ENCODE results near the gene JADE2.
"Not testable (repeated sequence)": the region's sequence is repeated elsewhere in the genome, so short reads cannot be mapped to it uniquely, and the experiment has no call there.

The JADE2 gene

DNA sequence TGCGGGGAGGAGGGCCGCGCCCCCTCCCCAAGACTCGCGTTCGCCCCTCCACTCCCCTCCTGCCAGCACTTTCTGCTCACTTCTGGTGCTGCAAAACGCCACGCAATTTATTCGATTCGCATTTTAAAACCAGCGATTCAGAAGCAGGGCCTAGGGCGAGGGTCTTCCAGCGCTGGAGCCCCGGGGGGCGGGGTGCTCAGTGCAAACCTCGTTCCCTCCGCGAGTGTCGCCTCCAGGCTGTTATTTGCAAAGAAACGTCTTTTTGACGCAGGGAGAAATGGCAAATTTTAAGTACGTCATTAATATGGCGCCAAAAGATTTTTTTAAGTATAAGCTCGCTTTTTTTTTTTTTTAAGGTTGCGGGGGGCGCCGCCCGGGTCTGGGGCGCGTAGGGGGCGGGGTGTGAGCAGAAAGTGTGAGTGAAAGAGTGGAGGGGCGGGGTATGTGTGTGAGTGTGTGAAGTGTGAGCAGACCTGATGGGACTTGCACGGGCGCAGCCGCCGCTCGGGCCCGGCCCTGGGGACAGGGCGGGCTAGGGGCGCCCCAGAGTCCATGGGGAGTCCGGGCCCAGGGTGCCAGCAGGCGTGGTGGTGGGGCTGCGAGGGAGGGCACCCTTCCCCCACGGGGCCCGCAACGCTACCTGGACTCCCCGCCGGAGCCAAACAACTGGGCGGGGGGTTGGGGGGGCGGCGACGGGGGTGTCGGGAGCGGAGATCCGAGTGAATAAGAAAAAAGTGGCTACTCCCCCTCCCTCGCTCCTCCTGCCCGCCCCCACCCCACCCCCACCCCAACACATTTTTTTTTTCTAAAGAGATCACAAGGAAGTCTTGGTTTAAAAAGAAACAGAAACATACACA lies at the start of gene JADE2:
JADE2 (plus strand) TSS at position 845 of the 857 bp plus-strand sequence. CDS start 10,188 bp downstream, outside the sequence.
- CTCF ChIA-PET = interaction anchor here (0.6 to 2.1 kb wide), 6 partner anchors 59 to 114 kb away, joined by 3 to 7 read pairs (median 4); partner anchors contain the start of gene CDKN2AIPNL
- Mint-ChIP-seq H3K36me3 (peaks cover 2% of the 10 kb centered on the region), H3K4me3 (peak within 1 kb of the TSS; percentile 93), H3K27ac (peak within 1 kb of the TSS; percentile 96), H3K27me3 (peaks cover 37% of the 10 kb centered on the region), H3K9me3 (no peaks in the 10 kb centered on the region), H3K4me1 (peaks cover 27% of the 10 kb centered on the region)
- DNase-seq = peak; percentile 84

DNA sequence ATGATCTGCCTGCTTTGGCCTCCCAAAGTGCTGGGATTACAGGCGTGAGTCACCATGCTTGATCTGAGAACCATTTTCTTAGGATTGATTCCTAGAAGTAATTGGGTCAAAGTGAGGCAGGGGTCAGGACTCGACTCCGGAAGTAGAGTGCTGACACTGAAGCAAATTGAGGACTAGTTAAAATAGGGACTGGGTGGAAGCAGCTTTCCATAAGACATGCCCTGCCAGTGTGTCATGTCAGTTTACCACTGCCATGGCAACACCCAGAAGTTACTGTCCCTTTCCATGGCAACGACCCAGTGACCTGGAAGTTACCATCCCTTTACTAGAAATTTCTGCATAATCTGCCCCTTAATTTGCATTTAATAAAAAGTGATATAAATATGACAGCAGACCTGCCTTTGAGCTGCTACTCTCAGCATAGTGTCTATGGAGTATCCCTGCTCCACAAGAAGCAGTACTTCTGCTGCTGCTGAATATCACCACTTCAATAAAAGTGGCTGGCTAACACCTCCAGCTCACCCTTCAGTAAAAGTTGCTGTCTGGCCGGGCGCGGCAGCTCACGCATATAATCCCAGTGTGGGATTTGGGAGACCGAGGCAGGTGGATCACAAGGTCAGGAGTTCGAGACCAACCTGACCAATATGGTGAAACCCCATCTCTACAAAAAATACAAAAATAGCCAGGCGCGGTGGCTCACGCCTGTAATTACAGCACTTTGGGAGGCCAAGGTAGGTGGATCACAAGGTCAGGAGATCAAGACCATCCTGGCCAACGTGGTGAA lies 47.8 kb upstream of the JADE2 start:
- H3K36me3 Mint-ChIP-seq = no peaks in the 10 kb centered on the region
- H3K9me3 Mint-ChIP-seq = peaks cover 2% of the 10 kb centered on the region
- DNase-seq = no peak
- H3K27me3 Mint-ChIP-seq = peaks cover 4% of the 10 kb centered on the region
- CTCF ChIA-PET = no interaction called here
- H3K4me1 Mint-ChIP-seq = no peaks in the 10 kb centered on the region
- H3K27ac Mint-ChIP-seq = no peak overlapping the region
- H3K4me3 Mint-ChIP-seq = no peak overlapping the region

DNA sequence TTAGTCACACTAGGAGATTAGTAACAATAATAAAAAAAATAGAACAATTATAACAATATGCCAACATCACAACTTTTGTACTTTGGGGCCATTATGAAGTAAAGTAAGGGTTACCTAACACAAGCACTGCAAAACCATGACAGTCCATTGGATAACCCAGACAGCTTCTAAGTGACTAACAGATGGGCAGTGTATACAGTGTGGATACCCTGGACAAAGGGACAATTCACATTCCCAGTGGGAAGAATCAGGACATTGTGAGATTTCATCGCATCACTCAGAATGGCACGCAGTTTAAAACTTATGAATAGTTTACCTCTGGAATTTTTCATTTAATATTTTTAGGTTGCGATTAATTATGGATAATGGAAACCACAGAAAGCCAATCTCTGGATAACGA lies 45.6 kb upstream of the JADE2 start:
- Mint-ChIP-seq H3K36me3 (no peaks in the 10 kb centered on the region), H3K27me3 (peaks cover 4% of the 10 kb centered on the region), H3K27ac (no peak overlapping the region), H3K4me1 (no peaks in the 10 kb centered on the region), H3K4me3 (no peak overlapping the region), H3K9me3 (no peaks in the 10 kb centered on the region)
- CTCF ChIA-PET = no interaction called here
- DNase-seq = no peak

DNA sequence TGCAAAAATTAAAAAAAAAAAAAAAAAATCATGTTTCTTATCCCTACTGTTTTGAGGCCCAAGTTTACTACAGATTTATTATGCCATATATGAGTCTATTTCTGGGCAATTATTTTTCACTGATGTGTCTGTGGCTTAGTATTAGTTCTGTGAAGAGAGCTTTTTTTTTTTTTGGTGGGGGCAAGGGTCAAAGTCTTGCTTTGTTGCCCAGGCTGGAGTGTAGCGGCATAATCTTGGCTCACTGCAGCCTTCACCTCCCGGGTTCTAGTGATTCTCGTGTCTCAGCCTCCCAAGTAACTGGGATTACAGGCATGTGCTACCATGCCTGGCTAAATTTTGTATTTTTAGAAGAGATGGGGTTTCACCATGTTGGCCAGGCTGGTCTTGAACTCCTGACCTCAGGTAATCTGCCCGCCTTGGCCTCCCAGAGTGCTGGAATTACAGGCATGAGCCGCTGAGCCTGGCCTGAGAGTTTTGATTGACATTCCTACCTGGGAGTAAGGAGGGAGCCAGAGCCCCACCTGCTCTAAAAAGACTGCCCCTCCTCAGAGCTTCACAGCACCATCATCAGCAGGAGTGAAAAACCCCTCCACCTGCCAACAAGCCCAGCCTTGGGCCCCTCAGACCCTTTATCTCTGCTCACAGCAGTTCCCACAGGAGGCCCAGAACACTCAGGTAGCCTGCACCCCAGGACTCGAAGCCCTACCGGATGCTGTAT lies 36.1 kb upstream of the JADE2 start:
- Mint-ChIP-seq H3K9me3 (no peaks in the 10 kb centered on the region), H3K4me3 (no peak overlapping the region), H3K27ac (no peak overlapping the region), H3K36me3 (no peaks in the 10 kb centered on the region), H3K27me3 (no peaks in the 10 kb centered on the region), H3K4me1 (peaks cover 2% of the 10 kb centered on the region)
- CTCF ChIA-PET = no interaction called here
- DNase-seq = no peak

GRCh38 chr5:134490255-134490924 lies 35.1 kb upstream of the JADE2 start:
- no peak overlapping the region for H3K27ac Mint-ChIP-seq
- H3K36me3 Mint-ChIP-seq = no peaks in the 10 kb centered on the region
- H3K27me3 Mint-ChIP-seq = no peaks in the 10 kb centered on the region
- no peak overlapping the region for H3K4me3 Mint-ChIP-seq
- no peaks in the 10 kb centered on the region for H3K9me3 Mint-ChIP-seq
- CTCF ChIA-PET = no interaction called here
- H3K4me1 Mint-ChIP-seq = peaks cover 2% of the 10 kb centered on the region
- DNase-seq = no peak

- no peak overlapping the region for H3K4me3 Mint-ChIP-seq
- no peak overlapping the region for H3K27ac Mint-ChIP-seq
- CTCF ChIA-PET = no interaction called here
- H3K27me3 Mint-ChIP-seq = no peaks in the 10 kb centered on the region
- no peaks in the 10 kb centered on the region for H3K9me3 Mint-ChIP-seq
- no peak for DNase-seq
- H3K4me1 Mint-ChIP-seq = peaks cover 2% of the 10 kb centered on the region
- no peaks in the 10 kb centered on the region for H3K36me3 Mint-ChIP-seq
These were observed 34.6 kb upstream of the JADE2 start for GRCh38 chr5:134490925-134491271.

DNA sequence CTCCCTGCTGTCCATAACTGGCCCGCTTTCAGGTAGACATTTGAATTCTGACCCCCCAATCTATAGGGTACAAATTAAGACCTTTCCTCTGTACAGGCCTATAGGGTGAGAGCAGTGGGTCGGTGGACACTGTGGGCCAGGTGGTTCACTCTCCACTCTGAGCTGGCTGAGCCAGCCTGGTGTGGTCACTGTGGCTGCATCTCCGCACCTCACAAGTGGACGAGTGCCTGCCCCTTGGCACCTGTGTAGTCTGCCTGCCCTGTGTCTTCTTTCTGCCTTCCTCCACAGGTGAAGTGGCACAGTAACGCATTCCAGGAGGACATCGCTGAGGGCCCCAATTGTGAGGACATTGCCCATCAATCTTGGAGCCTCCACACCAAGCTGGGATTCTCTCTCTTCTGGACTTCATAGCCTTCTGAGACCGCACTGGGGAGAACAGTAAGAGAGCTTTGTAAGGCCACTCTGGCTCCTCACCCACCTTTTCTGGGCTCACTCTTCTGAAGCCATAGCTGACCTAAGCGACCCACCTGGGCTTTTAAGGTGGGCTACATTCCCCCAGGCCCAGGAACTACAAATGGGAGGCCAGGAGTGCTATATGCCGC lies 33.5 kb upstream of the JADE2 start:
- H3K36me3 Mint-ChIP-seq = no peaks in the 10 kb centered on the region
- peaks cover 2% of the 10 kb centered on the region for H3K4me1 Mint-ChIP-seq
- no peak for DNase-seq
- no peaks in the 10 kb centered on the region for H3K27me3 Mint-ChIP-seq
- CTCF ChIA-PET = no interaction called here
- no peak overlapping the region for H3K27ac Mint-ChIP-seq
- H3K9me3 Mint-ChIP-seq = no peaks in the 10 kb centered on the region
- H3K4me3 Mint-ChIP-seq = no peak overlapping the region

- CTCF ChIA-PET = no interaction called here
- H3K4me1 Mint-ChIP-seq = peaks cover 2% of the 10 kb centered on the region
- no peak overlapping the region for H3K27ac Mint-ChIP-seq
- H3K36me3 Mint-ChIP-seq = no peaks in the 10 kb centered on the region
- no peak overlapping the region for H3K4me3 Mint-ChIP-seq
- no peaks in the 10 kb centered on the region for H3K27me3 Mint-ChIP-seq
- DNase-seq = no peak
- H3K9me3 Mint-ChIP-seq = no peaks in the 10 kb centered on the region
These were observed 32.9 kb upstream of the JADE2 start for GRCh38 chr5:134492568-134492967.

DNA sequence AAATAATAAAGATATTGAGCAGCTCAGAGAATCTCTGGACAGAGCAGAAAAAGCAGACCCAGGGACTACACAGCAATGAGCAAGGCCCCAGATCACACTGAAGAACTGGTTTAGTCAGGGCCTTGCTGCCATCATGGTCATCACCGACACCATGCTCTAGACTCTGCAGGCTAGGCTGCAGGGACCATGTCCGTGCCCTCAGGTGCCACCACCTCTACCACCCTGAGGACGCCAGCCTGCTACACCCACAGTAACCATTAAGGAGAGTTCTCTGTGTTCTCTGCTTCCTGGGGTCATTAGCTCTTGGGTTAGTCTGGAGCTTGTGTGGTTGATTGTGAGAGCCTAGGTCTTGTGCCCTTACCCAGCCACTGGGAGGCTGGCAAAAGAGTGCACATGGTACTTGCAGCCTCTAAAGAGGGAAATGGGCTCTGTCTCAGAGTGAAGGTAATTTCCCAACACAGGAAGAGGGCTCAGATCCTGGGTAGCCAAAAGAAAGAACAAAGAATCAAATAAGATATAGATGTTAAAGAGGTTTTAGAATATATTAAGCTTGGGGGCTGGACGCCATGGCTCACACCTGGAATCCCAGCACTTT lies 31.9 kb upstream of the JADE2 start:
- no peak for DNase-seq
- Mint-ChIP-seq H3K27me3 (no peaks in the 10 kb centered on the region), H3K9me3 (no peaks in the 10 kb centered on the region), H3K4me1 (peaks cover 2% of the 10 kb centered on the region), H3K36me3 (no peaks in the 10 kb centered on the region), H3K4me3 (no peak overlapping the region), H3K27ac (no peak overlapping the region)
- CTCF ChIA-PET = interaction anchor here (2.1 kb wide), 1 partner anchor 10 kb away, joined by 6 read pairs; no protein-coding TSS in a partner anchor

DNA sequence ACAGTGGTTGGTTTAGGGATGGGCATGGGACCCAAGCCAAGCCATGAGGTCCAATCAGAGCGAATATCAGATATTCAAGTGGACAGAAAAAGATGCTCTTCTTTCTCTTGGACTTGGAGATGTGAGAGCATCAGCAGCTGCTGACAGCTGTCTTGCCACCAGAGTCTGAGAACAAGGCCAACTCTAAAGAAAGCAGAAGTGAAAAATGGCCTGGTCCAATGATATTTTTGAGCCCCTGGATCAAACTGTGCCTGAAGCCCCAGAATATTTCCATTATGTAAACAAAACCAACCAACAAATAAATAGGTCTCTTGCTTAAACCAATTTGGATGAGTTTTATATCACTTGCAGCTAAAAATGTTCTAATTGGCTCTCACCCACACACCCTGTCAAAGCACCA lies 30.7 kb upstream of the JADE2 start:
- CTCF ChIA-PET = interaction anchor here (2.1 kb wide), 1 partner anchor 9 kb away, joined by 6 read pairs; no protein-coding TSS in a partner anchor
- H3K4me1 Mint-ChIP-seq = peaks cover 2% of the 10 kb centered on the region
- no peaks in the 10 kb centered on the region for H3K27me3 Mint-ChIP-seq
- H3K4me3 Mint-ChIP-seq = no peak overlapping the region
- H3K36me3 Mint-ChIP-seq = no peaks in the 10 kb centered on the region
- no peak overlapping the region for H3K27ac Mint-ChIP-seq
- H3K9me3 Mint-ChIP-seq = no peaks in the 10 kb centered on the region
- DNase-seq = no peak

- not testable (repeated sequence) for H3K27ac Mint-ChIP-seq, H3K27me3 Mint-ChIP-seq, H3K36me3 Mint-ChIP-seq, H3K9me3 Mint-ChIP-seq, DNase-seq, H3K4me3 Mint-ChIP-seq
- peaks cover 30% of the 10 kb centered on the region for H3K4me1 Mint-ChIP-seq
- CTCF ChIA-PET = interaction anchor here (0.7 to 2.2 kb wide), 2 partner anchors 47 to 88 kb away, joined by 3 to 9 read pairs; partner anchors contain the start of gene CDKN2AIPNL
These were observed 25.6 kb upstream of the JADE2 start for GRCh38 chr5:134499905-134500304.

- H3K4me1 Mint-ChIP-seq = peaks cover 33% of the 10 kb centered on the region
- no peaks in the 10 kb centered on the region for H3K9me3 Mint-ChIP-seq
- no peaks in the 10 kb centered on the region for H3K27me3 Mint-ChIP-seq
- no peak overlapping the region for H3K4me3 Mint-ChIP-seq
- no peaks in the 10 kb centered on the region for H3K36me3 Mint-ChIP-seq
- no peak for DNase-seq
- no peak overlapping the region for H3K27ac Mint-ChIP-seq
- CTCF ChIA-PET = interaction anchor here (0.7 to 2.2 kb wide), 4 partner anchors 27 to 89 kb away, joined by 3 to 9 read pairs (median 4); partner anchors contain the start of gene CDKN2AIPNL
These were observed 24.6 kb upstream of the JADE2 start for GRCh38 chr5:134500699-134501430.

All from activated naive CD4-positive, alpha-beta T cell treated with anti-CD3 and anti-CD28 coated beads, Interleukin-2, amount 10 ng/mL, durations not matched to agents 7 days and 5 days (primary cell).